Measurements from ENCODE around the gene SNAP29.

GRCh38 chr22:20811971-20812660, 46.7 kb upstream of the SNAP29 start:
- no peak for TF ChIP-seq CTCF (IDR thresholded peaks at IDR 0.05)
- no peak for TF ChIP-seq POLR2A (IDR thresholded peaks at IDR 0.05)
